HTERT RPE-1 (cell line): ENCODE results near the gene DSG4.

Source experiments
- in situ Hi-C: fragments of 300-500 bp; cut with MboI; formaldehyde crosslinking; loops from 4 replicates; pipeline ENCODE4 v1.14.3; 2020; ENCODE audit warnings: low sequenced_read_pairs

The DSG4 gene

GRCh38 chr18:31446854-31447253, 70.3 kb downstream of the DSG4 start:
- in situ Hi-C loops: no loop called here

GRCh38 chr18:31447530-31448191, 71.1 kb downstream of the DSG4 start, which contains the start of gene DSG3:
TSS of gene DSG3 (plus strand) at chr18:31447741. CDS start at chr18:31447878, 137 bp downstream.
- in situ Hi-C loops: no loop called here

- in situ Hi-C loops: no loop called here
Measured at GRCh38 chr18:31450409-31450808, 73.8 kb downstream of the DSG4 start.

- in situ Hi-C loops: no loop called here
Measured at GRCh38 chr18:31451625-31452024, 75.0 kb downstream of the DSG4 start.

- in situ Hi-C loops: no loop called here
Measured at GRCh38 chr18:31454066-31454708, 77.6 kb downstream of the DSG4 start.
